ENCODE measurements around the gene FSD1L. TPM values are rescaled to one million over a fixed set of nuclear protein-coding genes. Genes with fewer than 3 reads are reported as not detected.
A peak's percentile ranks its signal among the peaks of the same experiment; 100 is the strongest.

The FSD1L gene
- total RNA-seq, 2 donors from 2014 or later: 13.4 to 14.3 TPM

- Histone ChIP-seq H3K27me3 (ENCODE audit: control insufficient read depth, insufficient read depth, low read length, poor library complexity, severe bottlenecking) (no peaks in the 10 kb centered on the region), H3K27ac (ENCODE audit: low read depth, low read length) (no peak overlapping the region), H3K9ac (ENCODE audit: extremely low read depth, low read length, poor library complexity, severe bottlenecking) (no peak overlapping the region), H3K4me3 (ENCODE audit: low read length) (no peak overlapping the region), H3K36me3 (ENCODE audit: control insufficient read depth, insufficient read depth, low read length) (peaks cover 41% of the 10 kb centered on the region), H3K4me1 (ENCODE audit: control insufficient read depth, insufficient read depth, low read length) (no peaks in the 10 kb centered on the region), H3K9me3 (ENCODE audit: control insufficient read depth, low read length) (peaks cover 37% of the 10 kb centered on the region)
- TF ChIP-seq, protein P1, sequence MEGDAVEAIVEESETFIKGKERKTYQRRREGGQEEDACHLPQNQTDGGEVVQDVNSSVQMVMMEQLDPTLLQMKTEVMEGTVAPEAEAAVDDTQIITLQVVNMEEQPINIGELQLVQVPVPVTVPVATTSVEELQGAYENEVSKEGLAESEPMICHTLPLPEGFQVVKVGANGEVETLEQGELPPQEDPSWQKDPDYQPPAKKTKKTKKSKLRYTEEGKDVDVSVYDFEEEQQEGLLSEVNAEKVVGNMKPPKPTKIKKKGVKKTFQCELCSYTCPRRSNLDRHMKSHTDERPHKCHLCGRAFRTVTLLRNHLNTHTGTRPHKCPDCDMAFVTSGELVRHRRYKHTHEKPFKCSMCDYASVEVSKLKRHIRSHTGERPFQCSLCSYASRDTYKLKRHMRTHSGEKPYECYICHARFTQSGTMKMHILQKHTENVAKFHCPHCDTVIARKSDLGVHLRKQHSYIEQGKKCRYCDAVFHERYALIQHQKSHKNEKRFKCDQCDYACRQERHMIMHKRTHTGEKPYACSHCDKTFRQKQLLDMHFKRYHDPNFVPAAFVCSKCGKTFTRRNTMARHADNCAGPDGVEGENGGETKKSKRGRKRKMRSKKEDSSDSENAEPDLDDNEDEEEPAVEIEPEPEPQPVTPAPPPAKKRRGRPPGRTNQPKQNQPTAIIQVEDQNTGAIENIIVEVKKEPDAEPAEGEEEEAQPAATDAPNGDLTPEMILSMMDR (conservative IDR thresholded peaks at IDR 0.05): no peak
- Mint-ChIP-seq H3K36me3 (ENCODE audit: low read depth) (peaks cover 18% of the 10 kb centered on the region), H3K9me3 (no peaks in the 10 kb centered on the region), H3K4me1 (peaks cover 24% of the 10 kb centered on the region), H3K27ac (peak overlapping the region; percentile 67), H3K27me3 (ENCODE audit: insufficient read depth) (no peaks in the 10 kb centered on the region), H3K4me3 (no peak overlapping the region)
- WGBS, 2 experiments (ENCODE audit: insufficient coverage in 1 of 2, insufficient read length in 1 of 2): 86 to 87% methylated on average over 1 to 2 of the region's 2 CpGs
- no peak for DNase-seq
These were observed 11.5 kb downstream of the FSD1L start for GRCh38 chr9:105459336-105459735.

DNA sequence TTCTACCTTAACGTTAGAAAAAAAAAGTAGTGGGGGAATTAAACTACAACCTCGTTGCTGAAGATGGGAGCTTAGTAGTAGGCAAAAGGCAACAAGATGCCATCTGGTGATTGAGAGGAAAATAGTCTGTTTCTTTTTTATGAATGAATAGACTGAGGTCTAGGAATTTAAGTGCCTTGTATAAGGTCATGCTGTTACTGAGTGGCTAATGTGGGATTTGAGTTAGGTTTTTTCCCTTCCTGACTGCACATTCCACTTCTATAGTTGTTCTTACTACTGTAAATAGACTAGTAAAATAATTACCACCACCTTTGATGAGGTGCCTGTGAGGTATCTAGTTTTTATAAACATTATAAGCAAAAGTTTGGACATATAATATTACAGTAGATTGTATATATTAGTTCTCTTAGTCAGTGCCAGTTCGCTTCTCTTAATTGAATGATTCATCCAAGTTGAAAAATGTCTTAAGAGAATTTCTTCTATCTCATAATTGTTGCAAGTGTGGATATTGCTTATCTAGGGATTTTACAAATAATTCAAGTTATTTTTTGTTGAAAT, 19.1 kb downstream of the FSD1L start:
- Mint-ChIP-seq H3K27me3 (ENCODE audit: insufficient read depth) (no peaks in the 10 kb centered on the region), H3K4me3 (no peak overlapping the region), H3K36me3 (ENCODE audit: low read depth) (peaks cover 58% of the 10 kb centered on the region), H3K4me1 (peaks cover 7% of the 10 kb centered on the region), H3K27ac (peak overlapping the region; percentile 9), H3K9me3 (peaks cover 9% of the 10 kb centered on the region)
- no peak overlapping the region for H3K4me3 ChIP-seq (ENCODE audit: low read length)
- no peak for DNase-seq
- no peaks in the 10 kb centered on the region for H3K4me1 ChIP-seq (ENCODE audit: control insufficient read depth, insufficient read depth, low read length)
- H3K27ac ChIP-seq (ENCODE audit: low read depth, low read length): no peak overlapping the region
- H3K9ac ChIP-seq (ENCODE audit: extremely low read depth, low read length, poor library complexity, severe bottlenecking): no peak overlapping the region
- TF ChIP-seq, protein P1 (conservative IDR thresholded peaks at IDR 0.05): no peak
- 91 to 93% methylated on average over 2 to 3 of the region's 3 CpGs for WGBS, 2 experiments (ENCODE audit: insufficient coverage in 1 of 2, insufficient read length in 1 of 2)
- H3K36me3 ChIP-seq (ENCODE audit: control insufficient read depth, insufficient read depth, low read length): peaks cover 73% of the 10 kb centered on the region
- peaks cover 27% of the 10 kb centered on the region for H3K9me3 ChIP-seq (ENCODE audit: control insufficient read depth, low read length)
- no peaks in the 10 kb centered on the region for H3K27me3 ChIP-seq (ENCODE audit: control insufficient read depth, insufficient read depth, low read length, poor library complexity, severe bottlenecking)

GRCh38 chr9:105468875-105469274, 21.0 kb downstream of the FSD1L start:
- TF ChIP-seq, protein P1 (conservative IDR thresholded peaks at IDR 0.05): no peak
- Histone ChIP-seq H3K36me3 (ENCODE audit: control insufficient read depth, insufficient read depth, low read length) (peaks cover 85% of the 10 kb centered on the region), H3K27ac (ENCODE audit: low read depth, low read length) (no peak overlapping the region), H3K9me3 (ENCODE audit: control insufficient read depth, low read length) (peaks cover 25% of the 10 kb centered on the region), H3K4me3 (ENCODE audit: low read length) (no peak overlapping the region), H3K9ac (ENCODE audit: extremely low read depth, low read length, poor library complexity, severe bottlenecking) (no peak overlapping the region), H3K4me1 (ENCODE audit: control insufficient read depth, insufficient read depth, low read length) (no peaks in the 10 kb centered on the region), H3K27me3 (ENCODE audit: control insufficient read depth, insufficient read depth, low read length, poor library complexity, severe bottlenecking) (no peaks in the 10 kb centered on the region)
- Mint-ChIP-seq H3K4me3 (no peak overlapping the region), H3K27me3 (ENCODE audit: insufficient read depth) (no peaks in the 10 kb centered on the region), H3K9me3 (peaks cover 9% of the 10 kb centered on the region), H3K36me3 (ENCODE audit: low read depth) (peaks cover 56% of the 10 kb centered on the region), H3K4me1 (peaks cover 7% of the 10 kb centered on the region), H3K27ac (no peak overlapping the region)
- DNase-seq: no peak
- 86% methylated on average over 1 of the region's 1 CpG; no CpG with 5 or more reads in 1 of the 2 experiments for WGBS, 2 experiments (ENCODE audit: insufficient coverage in 1 of 2, insufficient read length in 1 of 2)

All from endodermal cell (in vitro differentiated cells).